BE2C (cell line): ENCODE measurements around the gene RPL23.

Experiments used
- DNase-seq: peaks from one replicate; pipeline ENCODE4 v3.0.0-alpha.2; 2020
- H3K27me3 ChIP-seq: fragments of 250-450 bp; sonication (Bioruptor Pico); 2 replicates; pipeline ENCODE4 v1.5.1; 2020; ENCODE audit warnings: mild to moderate bottlenecking
- H3K36me3 ChIP-seq: fragments of 250-450 bp; sonication (Bioruptor Pico); 2 replicates; pipeline ENCODE4 v1.5.1; 2020; ENCODE audit warnings: mild to moderate bottlenecking
- H3K4me1 ChIP-seq: fragments of 250-450 bp; sonication (Bioruptor Pico); 2 replicates; pipeline ENCODE4 v1.5.1; 2020
- H3K4me3 ChIP-seq: 2 replicates; pipeline ENCODE4 v1.5.1; 2011; ENCODE audit warnings: low read depth, low read length
- H3K9me3 ChIP-seq: fragments of 250-450 bp; sonication (Bioruptor Pico); 2 replicates; pipeline ENCODE4 v1.5.1; 2020
- CTCF ChIP-seq: IDR thresholded peaks from 2 replicates; pipeline ENCODE4 v1.5.1; 2012; ENCODE audit warnings: mild to moderate bottlenecking, low read depth, low read length

Gene RPL23

GRCh38 chr17:38824899-38825761 is 28.4 kb downstream of the RPL23 start, which contains the start of gene CWC25:
Gene CWC25, minus strand, starts transcription at chr17:38825321. Its CDS starts 138 bp downstream, at chr17:38825183.
- no peaks in the 10 kb centered on the region for H3K9me3 ChIP-seq
- no peaks in the 10 kb centered on the region; the same call in 1 of the 2 replicates for H3K4me1 ChIP-seq
- no peaks in the 10 kb centered on the region for H3K27me3 ChIP-seq
- no peak for TF ChIP-seq CTCF
- peak within 1 kb of the TSS; percentile 99 for H3K4me3 ChIP-seq
- DNase-seq, result peak; percentile 92
- peaks cover 13% of the 10 kb centered on the region for H3K36me3 ChIP-seq

- DNase-seq, result no peak
- no peaks in the 10 kb centered on the region for H3K9me3 ChIP-seq
- TF ChIP-seq CTCF, result peak; percentile 37
- no peak overlapping the region for H3K4me3 ChIP-seq
- no peaks in the 10 kb centered on the region for H3K27me3 ChIP-seq
- H3K4me1 ChIP-seq, result no peaks in the 10 kb centered on the region
- H3K36me3 ChIP-seq, result peaks cover 53% of the 10 kb centered on the region
These were observed 37.8 kb downstream of the RPL23 start for GRCh38 chr17:38815576-38816193.

- Histone ChIP-seq H3K9me3 (no peaks in the 10 kb centered on the region), H3K4me1 (no peaks in the 10 kb centered on the region), H3K36me3 (peaks cover 62% of the 10 kb centered on the region), H3K4me3 (no peak overlapping the region), H3K27me3 (no peaks in the 10 kb centered on the region)
- TF ChIP-seq CTCF, result no peak
- DNase-seq, result no peak
These were observed 43.7 kb downstream of the RPL23 start for GRCh38 chr17:38809828-38810227.

GRCh38 chr17:38800237-38800760 is 53.2 kb downstream of the RPL23 start:
- no peaks in the 10 kb centered on the region for H3K27me3 ChIP-seq
- H3K36me3 ChIP-seq, result peaks cover 40% of the 10 kb centered on the region
- TF ChIP-seq CTCF, result no peak
- H3K4me1 ChIP-seq, result peaks cover 3% of the 10 kb centered on the region
- H3K4me3 ChIP-seq, result peak overlapping the region; percentile 75
- no peak for DNase-seq
- H3K9me3 ChIP-seq, result no peaks in the 10 kb centered on the region

- TF ChIP-seq CTCF, result no peak
- Histone ChIP-seq H3K27me3 (no peaks in the 10 kb centered on the region), H3K9me3 (no peaks in the 10 kb centered on the region), H3K4me1 (peaks cover 3% of the 10 kb centered on the region), H3K36me3 (peaks cover 39% of the 10 kb centered on the region), H3K4me3 (peak within 1 kb of the TSS; percentile 85)
- peak; percentile 99 for DNase-seq
These were observed 53.9 kb downstream of the RPL23 start, which contains the start of gene PIP4K2B for GRCh38 chr17:38799501-38800236. Gene PIP4K2B, minus strand, starts transcription at chr17:38799556. Its CDS starts 132 bp downstream, at chr17:38799424.
